ENCODE measurements around the gene NXN.
"Not testable (repeated sequence)": the region's sequence is repeated elsewhere in the genome, so short reads cannot be mapped to it uniquely, and the experiment has no call there.

NXN gene

DNA sequence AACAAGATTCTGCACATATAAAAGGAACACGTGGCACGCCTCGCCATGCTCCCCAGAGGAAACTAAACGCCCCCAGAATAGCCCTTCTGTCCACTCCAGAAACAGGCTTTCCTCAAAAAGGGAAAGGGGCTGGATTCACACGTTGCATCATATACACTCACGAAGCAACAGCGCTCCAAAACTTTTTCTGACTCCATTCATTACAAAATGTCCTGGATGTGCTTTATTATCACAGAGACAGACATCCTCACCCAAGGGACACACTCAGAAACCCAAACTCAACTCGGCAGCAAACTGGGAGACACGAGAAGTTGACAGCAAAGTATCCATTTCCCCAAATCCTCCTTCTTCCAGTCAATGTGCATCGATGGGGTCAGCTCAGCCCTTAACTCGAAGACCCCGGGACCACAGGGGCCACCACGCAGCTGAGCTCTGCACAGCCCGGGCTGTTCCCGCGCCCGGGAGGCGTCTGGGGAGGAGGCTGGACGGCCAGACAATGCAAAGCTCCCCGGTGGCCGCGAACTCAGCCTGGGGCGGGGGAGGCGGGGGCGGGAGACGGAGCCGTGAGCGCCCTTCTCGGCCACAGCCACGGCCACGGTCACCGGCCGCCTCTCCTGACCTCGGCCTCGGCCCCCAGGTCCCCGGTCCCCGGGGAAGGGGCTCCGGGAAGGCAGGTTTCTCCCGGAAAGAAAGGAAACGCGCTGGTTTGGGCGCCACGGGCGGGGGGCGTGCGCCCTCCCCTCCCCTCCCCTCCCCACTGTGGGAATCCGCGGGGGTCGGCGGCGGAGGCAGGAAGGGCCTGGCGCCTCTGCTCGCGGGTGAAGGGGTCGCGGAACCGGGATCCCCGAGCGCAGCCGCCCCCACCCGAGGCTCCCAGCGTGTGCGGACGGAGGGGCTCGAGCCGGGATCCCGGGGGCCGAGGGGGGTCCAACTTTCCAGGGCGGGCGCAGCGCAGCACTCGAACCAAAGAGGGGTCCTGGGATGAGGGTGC lies 1.2 kb downstream of the NXN start:
- DNase-seq: no peak

- DNase-seq: no peak
These were observed 2.4 kb downstream of the NXN start for GRCh38 chr17:977166-977565.

DNA sequence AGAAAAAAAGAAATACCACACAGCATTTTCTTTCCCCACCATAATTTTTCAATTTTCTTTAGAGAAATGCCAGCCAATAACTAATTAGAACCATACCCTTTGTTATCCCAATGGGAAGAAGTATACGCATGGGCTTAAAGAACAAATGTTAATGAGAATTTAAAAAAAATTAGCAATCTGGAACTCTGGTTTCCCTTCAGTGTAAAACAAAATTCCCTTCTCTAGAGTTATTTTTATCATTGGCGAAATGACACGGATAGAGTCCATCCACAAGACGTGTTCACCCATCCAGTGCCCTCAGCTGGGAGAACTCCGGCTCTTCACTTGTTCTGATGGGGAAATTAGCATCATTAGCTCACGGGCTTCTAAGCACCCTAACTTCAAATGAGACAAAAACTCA lies 3.3 kb downstream of the NXN start:
- no peak for DNase-seq

DNA sequence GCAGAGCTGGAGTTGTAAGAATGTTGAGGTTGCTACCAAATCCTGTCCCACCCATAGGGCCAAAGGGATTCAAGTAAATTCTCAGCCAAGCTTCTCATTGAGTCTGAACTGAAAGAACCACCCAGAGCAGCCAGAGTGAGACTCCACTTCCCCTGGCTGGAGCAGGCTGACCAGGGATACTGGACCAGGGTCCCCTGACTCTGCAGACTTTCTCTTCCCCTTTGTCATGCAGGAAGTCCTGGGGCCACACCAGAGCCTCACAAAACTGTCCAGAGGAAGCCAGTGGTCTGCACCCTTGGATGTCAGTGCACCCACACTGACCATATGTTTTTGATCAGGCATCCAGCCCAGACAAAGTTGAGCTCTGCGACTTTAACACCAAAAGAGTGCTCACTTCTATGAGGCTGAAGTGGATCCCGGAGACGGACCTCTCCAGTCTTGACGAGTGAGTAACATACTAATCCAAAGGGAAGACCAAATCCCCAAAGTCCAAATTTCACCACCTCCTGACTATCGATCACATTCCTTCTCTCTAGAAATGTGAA lies 4.1 kb downstream of the NXN start:
- no peak for DNase-seq

DNA sequence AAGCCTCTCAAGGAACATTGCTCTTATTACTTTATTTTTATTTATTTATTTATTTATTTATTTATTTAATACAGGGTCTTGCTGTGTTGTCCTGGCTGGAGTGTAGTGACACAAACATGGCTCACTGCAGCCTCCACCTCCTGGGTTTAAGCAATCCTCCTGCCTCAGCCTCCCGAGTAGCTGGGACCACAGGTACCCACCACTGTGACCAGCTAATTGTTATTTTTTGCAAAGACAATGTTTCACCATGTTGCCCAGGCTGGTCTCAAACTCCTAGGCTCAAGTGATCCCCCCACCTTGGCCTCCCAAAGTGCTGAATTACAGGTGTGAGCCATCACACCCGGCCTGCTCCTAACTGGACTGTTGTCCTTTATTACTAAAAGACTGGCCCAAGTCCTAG lies 4.8 kb downstream of the NXN start:
- not testable (repeated sequence) for DNase-seq

DNA sequence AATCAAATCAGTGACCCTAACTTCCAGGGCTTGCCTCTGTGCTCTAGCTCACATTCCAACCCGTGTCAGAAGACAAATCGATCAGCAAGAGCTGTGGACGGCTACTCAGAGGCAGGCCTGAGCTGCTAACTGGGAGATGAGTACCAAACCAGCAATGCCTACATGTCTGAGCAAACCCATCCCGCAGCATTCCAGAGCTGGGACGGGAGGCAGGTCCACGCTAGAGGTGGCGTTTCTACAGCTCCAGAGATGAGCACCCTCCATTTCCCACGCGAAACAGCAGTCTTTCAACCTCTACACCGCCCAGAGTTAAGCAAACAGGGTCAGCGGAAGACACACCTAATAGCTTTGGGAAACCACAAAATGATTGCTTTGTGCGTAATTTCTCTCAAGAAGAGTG lies 6.5 kb downstream of the NXN start:
- no peak for DNase-seq

GRCh38 chr17:971861-972260 lies 7.7 kb downstream of the NXN start:
- not testable (repeated sequence) for DNase-seq

DNA sequence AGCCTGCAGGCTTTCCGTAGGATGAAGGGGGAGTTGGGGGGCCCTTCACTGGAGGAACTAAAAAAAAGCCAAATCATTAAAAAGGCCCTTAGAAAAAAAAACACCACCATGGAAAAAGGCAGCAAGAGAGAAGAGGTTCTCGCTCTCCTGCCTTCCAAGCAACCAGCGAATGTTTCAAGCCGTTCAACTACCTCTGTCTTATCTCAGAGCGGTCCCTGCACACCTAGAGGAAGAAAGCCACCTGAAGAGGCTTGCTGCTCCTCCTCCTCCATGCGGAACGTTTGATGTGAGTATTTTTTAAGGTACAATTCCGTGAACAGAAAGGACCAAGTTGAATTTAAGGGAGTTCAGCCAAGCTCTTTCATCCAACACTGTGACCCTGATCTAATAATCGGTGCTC lies 9.2 kb downstream of the NXN start:
- no peak for DNase-seq

DNA sequence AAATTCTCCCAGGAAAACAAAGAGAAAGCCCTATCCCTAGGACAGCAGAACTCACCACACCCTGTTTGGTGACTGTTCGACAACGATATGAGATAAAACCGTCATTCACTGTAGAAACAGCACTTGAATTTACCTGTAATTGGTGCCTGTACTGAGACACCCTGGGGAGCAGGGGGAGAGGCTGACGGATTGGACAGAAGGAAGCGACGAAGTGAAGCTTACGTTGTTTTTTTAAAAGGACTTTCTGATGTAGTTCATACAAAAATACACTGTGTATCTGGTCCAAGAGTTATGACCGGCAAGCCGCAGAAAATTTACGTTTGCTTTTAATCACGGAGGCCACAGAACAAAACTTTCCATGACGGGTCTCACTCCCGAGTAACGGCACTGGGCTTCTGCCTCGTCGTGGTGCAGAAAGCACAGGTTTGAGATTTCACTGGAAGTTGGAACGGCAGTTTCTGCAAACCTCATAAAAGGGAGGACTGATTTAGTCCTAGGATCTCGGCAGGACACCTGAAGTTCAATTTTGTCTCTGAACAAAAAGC lies 9.7 kb downstream of the NXN start:
- no peak for DNase-seq

GRCh38 chr17:968812-969730 lies 10.5 kb downstream of the NXN start:
- no peak for DNase-seq

DNA sequence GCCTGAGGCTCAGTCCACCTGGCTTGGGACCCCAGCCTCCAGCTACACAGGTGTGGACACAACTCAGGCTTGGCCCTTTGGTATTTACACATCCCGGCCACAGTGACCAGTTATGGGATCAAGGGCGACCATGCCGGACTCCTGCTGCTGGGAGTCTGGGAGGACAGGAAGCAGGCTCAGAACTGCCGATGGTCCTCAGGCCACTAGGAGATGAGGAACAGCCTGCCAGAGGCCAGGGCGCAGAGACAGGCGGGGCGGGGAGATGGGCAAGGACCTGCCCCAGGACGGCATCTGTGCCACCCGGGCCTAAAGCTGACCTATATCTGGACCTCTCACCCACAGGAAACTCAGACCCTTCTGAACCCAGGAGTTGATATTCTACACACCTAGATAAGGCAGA lies 12.5 kb downstream of the NXN start:
- DNase-seq: no peak

- no peak for DNase-seq
These were observed 14.1 kb downstream of the NXN start for GRCh38 chr17:965311-965989.

- no peak for DNase-seq
These were observed 14.7 kb downstream of the NXN start for GRCh38 chr17:964876-965275.

DNA sequence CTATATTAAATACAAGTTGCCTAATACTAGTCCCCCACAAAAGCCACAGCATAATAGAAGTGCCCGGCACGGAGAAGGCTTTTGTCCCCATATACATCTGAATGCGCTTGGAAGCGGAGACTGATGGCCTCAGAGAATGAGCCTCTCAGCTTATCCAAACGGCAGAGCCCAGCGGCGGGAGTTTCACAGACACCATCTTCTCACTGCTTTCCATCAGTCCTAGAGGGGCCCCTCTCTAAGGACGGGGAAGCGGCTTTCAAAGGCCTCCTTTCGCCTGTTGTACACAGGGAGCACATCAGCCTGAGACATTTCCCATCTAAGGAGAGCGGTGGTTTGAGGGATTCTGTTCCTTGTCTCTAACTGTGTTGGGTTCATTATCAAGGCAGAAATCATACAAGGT lies 16.9 kb downstream of the NXN start:
- DNase-seq: no peak

- no peak for DNase-seq
These were observed 17.4 kb downstream of the NXN start for GRCh38 chr17:962166-962565.

GRCh38 chr17:958712-959451 lies 20.7 kb downstream of the NXN start:
- no peak for DNase-seq

DNA sequence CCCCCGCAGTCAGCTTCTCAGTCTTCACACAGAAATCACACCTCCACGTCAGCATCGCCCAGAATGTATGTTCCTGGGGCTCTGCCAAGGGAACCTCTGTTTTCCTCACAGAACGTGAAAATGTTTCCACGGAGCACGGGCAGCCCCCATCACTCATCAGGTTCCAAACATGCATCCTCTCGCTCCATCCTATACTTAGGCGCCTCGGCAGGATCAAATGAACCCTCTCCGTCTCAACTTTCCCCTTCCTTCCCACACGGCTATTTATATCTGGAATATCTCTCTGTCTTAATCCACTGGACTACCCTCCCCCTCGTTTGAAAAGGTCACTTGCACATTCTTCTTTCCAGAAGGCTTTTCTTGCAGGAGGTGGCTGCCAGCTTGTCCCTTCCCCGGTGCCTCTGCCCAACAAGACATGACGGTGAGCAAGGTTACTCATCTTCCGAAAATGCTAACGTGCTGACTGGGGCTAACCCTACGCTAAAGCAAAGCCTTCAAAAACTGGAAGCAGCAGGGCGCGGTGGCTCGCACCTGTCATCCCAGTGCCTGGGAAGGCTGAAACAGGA lies 21.6 kb downstream of the NXN start:
- no peak for DNase-seq

GRCh38 chr17:956905-957304 lies 22.7 kb downstream of the NXN start:
- no peak for DNase-seq

GRCh38 chr17:954431-955164 lies 25.0 kb downstream of the NXN start:
- DNase-seq: no peak

- DNase-seq: no peak
These were observed 25.8 kb downstream of the NXN start for GRCh38 chr17:953767-954166.

DNA sequence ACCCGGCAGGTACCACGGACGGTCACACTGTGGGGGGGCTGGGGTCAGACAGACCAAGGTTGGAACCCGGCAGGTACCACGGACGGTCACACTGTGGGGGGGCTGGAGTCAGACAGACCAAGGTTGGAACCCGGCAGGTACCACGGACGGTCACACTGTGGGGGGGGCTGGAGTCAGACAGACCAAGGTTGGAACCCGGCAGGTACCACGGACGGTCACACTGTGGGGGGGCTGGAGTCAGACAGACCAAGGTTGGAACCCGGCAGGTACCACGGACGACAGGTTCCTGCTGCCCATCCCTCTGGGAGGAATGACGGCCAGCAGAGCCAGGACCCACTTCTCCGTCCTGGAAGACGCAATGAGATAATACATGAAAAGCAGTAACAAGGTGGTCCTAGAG lies 27.0 kb downstream of the NXN start:
- DNase-seq: not testable (repeated sequence)
